GM23338 (cell line): ENCODE results near the gene CAT. TPM values are rescaled to one million over a fixed set of nuclear protein-coding genes. Genes with fewer than 3 reads are reported as not detected.

Source experiments
- ATAC-seq: fragments of 200-7000 bp; cut with Tn5 transposase; 3 replicates; pipeline ENCODE4 v1.9.1; 2020
- DNase-seq: peaks from one replicate; pipeline ENCODE4 v3.0.0-alpha.2; 2015; ENCODE audit warnings: low spot score
- H2AFZ ChIP-seq: fragments of 200-600 bp; sonication (generic); 2 replicates; pipeline ENCODE4 v1.8.0; 2016; ENCODE audit warnings: antibody characterized with exemption, mild to moderate bottlenecking, moderate library complexity
- H3F3A ChIP-seq: fragments of 200-600 bp; sonication (generic); replicated peaks from 2 replicates; pipeline ENCODE4 v1.8.0; 2017; ENCODE audit warnings: antibody characterized with exemption, mixed run types, low read depth
- H3K27ac ChIP-seq: fragments of 200-600 bp; sonication (generic); 2 replicates; pipeline ENCODE4 v1.6.1; 2016; ENCODE audit warnings: low read depth
- H3K27me3 ChIP-seq: fragments of 200-600 bp; sonication (generic); 2 replicates; pipeline ENCODE4 v1.8.0; 2016; ENCODE audit warnings: mild to moderate bottlenecking, mixed run types, moderate library complexity; ENCODE audit not compliant: insufficient read depth
- H3K36me3 ChIP-seq: fragments of 200-600 bp; sonication (generic); 2 replicates; pipeline ENCODE4 v1.8.0; 2016; ENCODE audit warnings: mild to moderate bottlenecking; ENCODE audit not compliant: insufficient read depth
- H3K4me1 ChIP-seq: fragments of 200-600 bp; sonication (generic); 2 replicates; pipeline ENCODE4 v1.8.0; 2016; ENCODE audit warnings: mild to moderate bottlenecking, moderate library complexity; ENCODE audit not compliant: insufficient read depth
- H3K4me2 ChIP-seq: fragments of 200-600 bp; sonication (generic); 2 replicates; pipeline ENCODE4 v1.7.1; 2017; ENCODE audit warnings: mixed run types
- H3K4me3 ChIP-seq: fragments of 200-600 bp; sonication (generic); 2 replicates; pipeline ENCODE4 v1.6.1; 2016; ENCODE audit warnings: mixed run types
- H3K79me2 ChIP-seq: fragments of 200-600 bp; sonication (generic); replicated peaks from 2 replicates; pipeline ENCODE4 v1.8.0; 2017; ENCODE audit warnings: mild to moderate bottlenecking; ENCODE audit not compliant: insufficient read depth
- H3K9me2 ChIP-seq: fragments of 200-600 bp; sonication (generic); 2 replicates; pipeline ENCODE4 v1.8.0; 2017; ENCODE audit not compliant: insufficient read depth
- H4K20me1 ChIP-seq: fragments of 200-600 bp; sonication (generic); replicated peaks from 2 replicates; pipeline ENCODE4 v1.8.0; 2017; ENCODE audit warnings: mild to moderate bottlenecking; ENCODE audit not compliant: insufficient read depth
- H3K27ac Mint-ChIP-seq: 2 replicates; pipeline ENCODE4 v1.8.0; 2020; ENCODE audit warnings: inconsistent platforms, mild to moderate bottlenecking, moderate library complexity, mixed read lengths
- H3K27me3 Mint-ChIP-seq: 3 replicates; pipeline ENCODE4 v1.8.0; 2022; ENCODE audit warnings: low read depth, mild to moderate bottlenecking, moderate library complexity, mixed read lengths, inconsistent platforms; ENCODE audit not compliant: insufficient read depth, poor library complexity
- H3K36me3 Mint-ChIP-seq: 3 replicates; pipeline ENCODE4 v1.8.0; 2021; ENCODE audit warnings: low read depth, mild to moderate bottlenecking, inconsistent platforms, moderate library complexity, mixed read lengths
- H3K4me1 Mint-ChIP-seq: 3 replicates; pipeline ENCODE4 v1.8.0; 2020; ENCODE audit warnings: mild to moderate bottlenecking, inconsistent platforms, mixed read lengths
- H3K4me3 Mint-ChIP-seq: 3 replicates; pipeline ENCODE4 v1.8.0; 2021; ENCODE audit warnings: moderate library complexity, mild to moderate bottlenecking, inconsistent platforms, mixed read lengths
- H3K9me3 Mint-ChIP-seq: 3 replicates; pipeline ENCODE4 v1.8.0; 2020; ENCODE audit warnings: moderate library complexity, mild to moderate bottlenecking, inconsistent platforms, mixed read lengths
- CREB1 ChIP-seq: fragments of 250-450 bp; sonication (Bioruptor Pico); IDR thresholded peaks from 2 replicates; pipeline ENCODE4 v1.5.0; 2020; ENCODE audit warnings: low read depth, mild to moderate bottlenecking, moderate library complexity
- EZH2phosphoT487 ChIP-seq: fragments of 200-600 bp; sonication (generic); IDR thresholded peaks from one replicate; pipeline ENCODE4 v1.8.1; 2018; ENCODE audit warnings: antibody characterized with exemption; ENCODE audit not compliant: unreplicated experiment
- JUNB ChIP-seq: IDR thresholded peaks from one replicate; pipeline ENCODE4 v1.6.1; 2016; ENCODE audit warnings: antibody characterized with exemption; ENCODE audit not compliant: unreplicated experiment
- POLR2AphosphoS5 ChIP-seq: IDR thresholded peaks from 2 replicates; pipeline ENCODE4 v1.6.1; 2016; ENCODE audit warnings: antibody characterized with exemption, low read depth
- STAT1 ChIP-seq: IDR thresholded peaks from one replicate; pipeline ENCODE4 v1.6.1; 2016; ENCODE audit warnings: antibody characterized with exemption; ENCODE audit not compliant: unreplicated experiment
- ZNF114 ChIP-seq: fragments of 250-450 bp; sonication (Bioruptor Pico); IDR thresholded peaks from 2 replicates; pipeline ENCODE4 v1.5.0; 2020; ENCODE audit warnings: mild to moderate bottlenecking, moderate library complexity
- polyA plus RNA-seq: library from polyadenylated mRNA; unstranded; fragments of >200 nt; fragmentation: Nextera tagmentation; extraction: Ambion mirVana; gene quantifications from 2 replicates; pipeline ENCODE4 v1.2.1, GENCODE V29; 2016
- total RNA-seq: library from RNA; depleted of rRNA; stranded (reverse); fragments of >200 nt; shearing (Covaris generic); gene quantifications from 2 replicates; pipeline ENCODE4 v1.2.3, GENCODE V29; 2014
- TF ChIP-seq, protein P1 (sequence below): fragments of 250-450 bp; sonication (Bioruptor Pico); IDR thresholded peaks from 2 replicates; pipeline ENCODE4 v1.5.0; 2020; ENCODE audit warnings: mild to moderate bottlenecking, moderate library complexity
- TF ChIP-seq, protein P2 (sequence below): IDR thresholded peaks from one replicate; pipeline ENCODE4 v1.6.1; 2018; ENCODE audit warnings: antibody characterized with exemption; ENCODE audit not compliant: unreplicated experiment
- TF ChIP-seq, protein P3 (sequence below): IDR thresholded peaks from 2 replicates; pipeline ENCODE4 v1.6.1; 2016; ENCODE audit warnings: antibody characterized with exemption

Gene CAT
- total and polyA plus RNA-seq, 2 experiments from 2014 or later = 15.9 to 24.0 TPM

DNA sequence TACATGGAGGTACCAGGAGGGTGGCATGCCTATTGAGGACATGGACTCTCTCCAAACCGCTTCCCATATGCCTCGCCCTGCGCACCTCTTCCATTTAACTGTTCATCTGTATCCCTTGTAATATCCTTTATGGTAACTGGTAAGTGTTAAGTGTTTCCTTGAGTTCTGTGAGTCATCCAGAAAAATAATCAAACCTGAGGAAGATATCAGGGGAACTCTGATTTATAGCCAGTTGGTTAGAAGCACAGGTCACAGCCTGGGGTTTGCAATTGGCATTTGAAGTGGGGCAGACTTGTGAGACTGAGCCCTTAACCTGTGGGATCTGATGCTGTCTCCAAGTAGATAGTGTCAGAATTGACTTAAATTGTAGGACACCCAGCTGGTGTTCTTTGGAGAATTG lies 27.6 kb upstream of the CAT start:
- no peaks in the 10 kb centered on the region for H3K27me3 Mint-ChIP-seq
- Histone ChIP-seq H3K36me3 (peaks cover 5% of the 10 kb centered on the region; the same call in 1 of the 2 replicates), H3K27me3 (no peaks in the 10 kb centered on the region), H3K27ac (no peak overlapping the region), H3K79me2 (no peaks in the 10 kb centered on the region), H3K4me2 (no peak overlapping the region), H3K4me3 (no peak overlapping the region), H4K20me1 (no peaks in the 10 kb centered on the region), H3K4me1 (no peaks in the 10 kb centered on the region), H3K9me2 (0 out of 2 replicates have a peak, but pooled peaks cover 3% of the 10 kb centered on the region), H3F3A (no peaks in the 10 kb centered on the region), H2AFZ (no peak overlapping the region)
- no peaks in the 10 kb centered on the region for H3K36me3 Mint-ChIP-seq
- peaks cover 10% of the 10 kb centered on the region; the same call in 2 of the 3 replicates for H3K9me3 Mint-ChIP-seq
- TF ChIP-seq, protein P1, sequence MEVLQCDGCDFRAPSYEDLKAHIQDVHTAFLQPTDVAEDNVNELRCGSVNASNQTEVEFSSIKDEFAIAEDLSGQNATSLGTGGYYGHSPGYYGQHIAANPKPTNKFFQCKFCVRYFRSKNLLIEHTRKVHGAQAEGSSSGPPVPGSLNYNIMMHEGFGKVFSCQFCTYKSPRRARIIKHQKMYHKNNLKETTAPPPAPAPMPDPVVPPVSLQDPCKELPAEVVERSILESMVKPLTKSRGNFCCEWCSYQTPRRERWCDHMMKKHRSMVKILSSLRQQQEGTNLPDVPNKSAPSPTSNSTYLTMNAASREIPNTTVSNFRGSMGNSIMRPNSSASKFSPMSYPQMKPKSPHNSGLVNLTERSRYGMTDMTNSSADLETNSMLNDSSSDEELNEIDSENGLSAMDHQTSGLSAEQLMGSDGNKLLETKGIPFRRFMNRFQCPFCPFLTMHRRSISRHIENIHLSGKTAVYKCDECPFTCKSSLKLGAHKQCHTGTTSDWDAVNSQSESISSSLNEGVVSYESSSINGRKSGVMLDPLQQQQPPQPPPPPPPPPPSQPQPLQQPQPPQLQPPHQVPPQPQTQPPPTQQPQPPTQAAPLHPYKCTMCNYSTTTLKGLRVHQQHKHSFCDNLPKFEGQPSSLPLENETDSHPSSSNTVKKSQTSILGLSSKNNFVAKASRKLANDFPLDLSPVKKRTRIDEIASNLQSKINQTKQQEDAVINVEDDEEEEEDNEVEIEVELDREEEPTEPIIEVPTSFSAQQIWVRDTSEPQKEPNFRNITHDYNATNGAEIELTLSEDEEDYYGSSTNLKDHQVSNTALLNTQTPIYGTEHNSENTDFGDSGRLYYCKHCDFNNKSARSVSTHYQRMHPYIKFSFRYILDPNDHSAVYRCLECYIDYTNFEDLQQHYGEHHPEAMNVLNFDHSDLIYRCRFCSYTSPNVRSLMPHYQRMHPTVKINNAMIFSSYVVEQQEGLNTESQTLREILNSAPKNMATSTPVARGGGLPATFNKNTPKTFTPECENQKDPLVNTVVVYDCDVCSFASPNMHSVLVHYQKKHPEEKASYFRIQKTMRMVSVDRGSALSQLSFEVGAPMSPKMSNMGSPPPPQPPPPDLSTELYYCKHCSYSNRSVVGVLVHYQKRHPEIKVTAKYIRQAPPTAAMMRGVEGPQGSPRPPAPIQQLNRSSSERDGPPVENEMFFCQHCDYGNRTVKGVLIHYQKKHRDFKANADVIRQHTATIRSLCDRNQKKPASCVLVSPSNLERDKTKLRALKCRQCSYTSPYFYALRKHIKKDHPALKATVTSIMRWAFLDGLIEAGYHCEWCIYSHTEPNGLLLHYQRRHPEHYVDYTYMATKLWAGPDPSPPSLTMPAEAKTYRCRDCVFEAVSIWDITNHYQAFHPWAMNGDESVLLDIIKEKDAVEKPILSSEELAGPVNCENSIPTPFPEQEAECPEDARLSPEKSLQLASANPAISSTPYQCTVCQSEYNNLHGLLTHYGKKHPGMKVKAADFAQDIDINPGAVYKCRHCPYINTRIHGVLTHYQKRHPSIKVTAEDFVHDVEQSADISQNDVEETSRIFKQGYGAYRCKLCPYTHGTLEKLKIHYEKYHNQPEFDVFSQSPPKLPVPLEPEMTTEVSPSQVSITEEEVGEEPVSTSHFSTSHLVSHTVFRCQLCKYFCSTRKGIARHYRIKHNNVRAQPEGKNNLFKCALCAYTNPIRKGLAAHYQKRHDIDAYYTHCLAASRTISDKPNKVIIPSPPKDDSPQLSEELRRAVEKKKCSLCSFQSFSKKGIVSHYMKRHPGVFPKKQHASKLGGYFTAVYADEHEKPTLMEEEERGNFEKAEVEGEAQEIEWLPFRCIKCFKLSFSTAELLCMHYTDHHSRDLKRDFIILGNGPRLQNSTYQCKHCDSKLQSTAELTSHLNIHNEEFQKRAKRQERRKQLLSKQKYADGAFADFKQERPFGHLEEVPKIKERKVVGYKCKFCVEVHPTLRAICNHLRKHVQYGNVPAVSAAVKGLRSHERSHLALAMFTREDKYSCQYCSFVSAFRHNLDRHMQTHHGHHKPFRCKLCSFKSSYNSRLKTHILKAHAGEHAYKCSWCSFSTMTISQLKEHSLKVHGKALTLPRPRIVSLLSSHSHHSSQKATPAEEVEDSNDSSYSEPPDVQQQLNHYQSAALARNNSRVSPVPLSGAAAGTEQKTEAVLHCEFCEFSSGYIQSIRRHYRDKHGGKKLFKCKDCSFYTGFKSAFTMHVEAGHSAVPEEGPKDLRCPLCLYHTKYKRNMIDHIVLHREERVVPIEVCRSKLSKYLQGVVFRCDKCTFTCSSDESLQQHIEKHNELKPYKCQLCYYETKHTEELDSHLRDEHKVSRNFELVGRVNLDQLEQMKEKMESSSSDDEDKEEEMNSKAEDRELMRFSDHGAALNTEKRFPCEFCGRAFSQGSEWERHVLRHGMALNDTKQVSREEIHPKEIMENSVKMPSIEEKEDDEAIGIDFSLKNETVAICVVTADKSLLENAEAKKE (CRISPR knock-in tag) = no peak
- TF ChIP-seq POLR2AphosphoS5 (no peak), STAT1 (no peak), ZNF114 (CRISPR knock-in tag) (no peak), CREB1 (CRISPR knock-in tag) (no peak), JUNB (no peak), EZH2phosphoT487 (no peak)
- TF ChIP-seq, protein P2, sequence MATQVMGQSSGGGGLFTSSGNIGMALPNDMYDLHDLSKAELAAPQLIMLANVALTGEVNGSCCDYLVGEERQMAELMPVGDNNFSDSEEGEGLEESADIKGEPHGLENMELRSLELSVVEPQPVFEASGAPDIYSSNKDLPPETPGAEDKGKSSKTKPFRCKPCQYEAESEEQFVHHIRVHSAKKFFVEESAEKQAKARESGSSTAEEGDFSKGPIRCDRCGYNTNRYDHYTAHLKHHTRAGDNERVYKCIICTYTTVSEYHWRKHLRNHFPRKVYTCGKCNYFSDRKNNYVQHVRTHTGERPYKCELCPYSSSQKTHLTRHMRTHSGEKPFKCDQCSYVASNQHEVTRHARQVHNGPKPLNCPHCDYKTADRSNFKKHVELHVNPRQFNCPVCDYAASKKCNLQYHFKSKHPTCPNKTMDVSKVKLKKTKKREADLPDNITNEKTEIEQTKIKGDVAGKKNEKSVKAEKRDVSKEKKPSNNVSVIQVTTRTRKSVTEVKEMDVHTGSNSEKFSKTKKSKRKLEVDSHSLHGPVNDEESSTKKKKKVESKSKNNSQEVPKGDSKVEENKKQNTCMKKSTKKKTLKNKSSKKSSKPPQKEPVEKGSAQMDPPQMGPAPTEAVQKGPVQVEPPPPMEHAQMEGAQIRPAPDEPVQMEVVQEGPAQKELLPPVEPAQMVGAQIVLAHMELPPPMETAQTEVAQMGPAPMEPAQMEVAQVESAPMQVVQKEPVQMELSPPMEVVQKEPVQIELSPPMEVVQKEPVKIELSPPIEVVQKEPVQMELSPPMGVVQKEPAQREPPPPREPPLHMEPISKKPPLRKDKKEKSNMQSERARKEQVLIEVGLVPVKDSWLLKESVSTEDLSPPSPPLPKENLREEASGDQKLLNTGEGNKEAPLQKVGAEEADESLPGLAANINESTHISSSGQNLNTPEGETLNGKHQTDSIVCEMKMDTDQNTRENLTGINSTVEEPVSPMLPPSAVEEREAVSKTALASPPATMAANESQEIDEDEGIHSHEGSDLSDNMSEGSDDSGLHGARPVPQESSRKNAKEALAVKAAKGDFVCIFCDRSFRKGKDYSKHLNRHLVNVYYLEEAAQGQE = no peak
- TF ChIP-seq, protein P3, sequence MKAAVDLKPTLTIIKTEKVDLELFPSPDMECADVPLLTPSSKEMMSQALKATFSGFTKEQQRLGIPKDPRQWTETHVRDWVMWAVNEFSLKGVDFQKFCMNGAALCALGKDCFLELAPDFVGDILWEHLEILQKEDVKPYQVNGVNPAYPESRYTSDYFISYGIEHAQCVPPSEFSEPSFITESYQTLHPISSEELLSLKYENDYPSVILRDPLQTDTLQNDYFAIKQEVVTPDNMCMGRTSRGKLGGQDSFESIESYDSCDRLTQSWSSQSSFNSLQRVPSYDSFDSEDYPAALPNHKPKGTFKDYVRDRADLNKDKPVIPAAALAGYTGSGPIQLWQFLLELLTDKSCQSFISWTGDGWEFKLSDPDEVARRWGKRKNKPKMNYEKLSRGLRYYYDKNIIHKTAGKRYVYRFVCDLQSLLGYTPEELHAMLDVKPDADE = no peak
- no peak for DNase-seq
- ATAC-seq = no peak
- no peak overlapping the region for H3K4me3 Mint-ChIP-seq
- no peaks in the 10 kb centered on the region for H3K4me1 Mint-ChIP-seq
- no peak overlapping the region for H3K27ac Mint-ChIP-seq
